GM18907 (cell line): ENCODE data around the gene GRIP2.

Experiments
- ATAC-seq: cut with Tn5 transposase; IDR thresholded peaks from one replicate; pipeline ENCODE4 v1.9.1; 2021; ENCODE audit warnings: mild to moderate bottlenecking, moderate library complexity; ENCODE audit not compliant: unreplicated experiment

The GRIP2 gene

GRCh38 chr3:14488286-14489041 is 51.7 kb downstream of the GRIP2 start:
- no peak for ATAC-seq

- no peak for ATAC-seq
Measured at GRCh38 chr3:14487821-14488220, 52.3 kb downstream of the GRIP2 start.

GRCh38 chr3:14487086-14487485 is 53.1 kb downstream of the GRIP2 start:
- ATAC-seq, result no peak

- ATAC-seq, result no peak
Measured at GRCh38 chr3:14486460-14486859, 53.7 kb downstream of the GRIP2 start.

- ATAC-seq, result no peak
Measured at GRCh38 chr3:14485981-14486380, 54.2 kb downstream of the GRIP2 start.

- ATAC-seq, result no peak
Measured at GRCh38 chr3:14484741-14485140, 55.4 kb downstream of the GRIP2 start.

- no peak for ATAC-seq
Measured at GRCh38 chr3:14483286-14483685, 56.9 kb downstream of the GRIP2 start.

- ATAC-seq, result no peak
Measured at GRCh38 chr3:14482271-14482721, 57.8 kb downstream of the GRIP2 start.

- no peak for ATAC-seq
Measured at GRCh38 chr3:14481646-14482036, 58.5 kb downstream of the GRIP2 start.

- no peak for ATAC-seq
Measured at GRCh38 chr3:14481018-14481645, 59.0 kb downstream of the GRIP2 start.

- no peak for ATAC-seq
Measured at GRCh38 chr3:14480207-14481017, 59.7 kb downstream of the GRIP2 start.

GRCh38 chr3:14479591-14479990 is 60.6 kb downstream of the GRIP2 start:
- ATAC-seq, result no peak

- ATAC-seq, result no peak
Measured at GRCh38 chr3:14478956-14479550, 61.1 kb downstream of the GRIP2 start.

- ATAC-seq, result no peak
Measured at GRCh38 chr3:14477311-14477935, 62.7 kb downstream of the GRIP2 start.

GRCh38 chr3:14476583-14477265 is 63.4 kb downstream of the GRIP2 start:
- no peak for ATAC-seq

- no peak for ATAC-seq
Measured at GRCh38 chr3:14475621-14476020, 64.5 kb downstream of the GRIP2 start.

GRCh38 chr3:14474363-14475081 is 65.6 kb downstream of the GRIP2 start:
- ATAC-seq, result no peak

- ATAC-seq, result no peak
Measured at GRCh38 chr3:14473411-14473891, 66.7 kb downstream of the GRIP2 start.
